ENCODE measurements around the gene OGA.

The OGA gene

DNA sequence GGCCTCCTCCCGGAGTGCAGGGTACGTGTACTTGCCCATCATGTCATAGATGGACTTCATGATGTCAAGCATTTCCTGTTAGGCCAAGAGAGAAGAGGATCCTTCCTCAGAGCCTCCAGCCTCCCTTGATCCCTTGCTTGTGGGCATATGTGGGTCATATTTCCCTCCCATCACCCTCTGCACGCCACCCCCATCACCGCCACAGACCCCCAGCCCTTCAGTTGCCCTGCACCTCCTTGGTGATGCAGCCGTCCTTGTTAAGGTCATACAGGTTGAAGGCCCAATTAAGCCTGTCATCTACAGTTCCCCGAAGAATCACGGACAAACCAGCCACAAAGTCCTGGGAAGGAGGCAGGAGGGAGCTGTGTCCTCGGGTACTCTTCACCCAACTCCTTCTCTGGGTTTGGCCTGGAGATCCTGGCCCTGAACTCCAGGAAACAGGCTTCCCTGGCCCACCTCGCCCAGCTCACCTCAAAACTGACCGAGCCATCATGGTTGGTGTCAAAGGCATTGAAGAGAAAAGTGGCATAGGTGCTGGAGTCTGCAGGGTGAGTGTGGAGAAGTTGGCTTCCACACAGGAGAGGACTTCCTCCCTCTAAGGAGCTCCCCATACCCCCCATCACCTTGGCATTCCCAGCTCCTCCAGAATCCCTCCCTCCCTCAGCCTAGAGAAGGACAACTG is 9.8 kb upstream of the OGA start:
- Mint-ChIP-seq H3K27me3 (ENCODE audit: low read depth) (no peaks in the 10 kb centered on the region), H3K9me3 (no peaks in the 10 kb centered on the region), H3K27ac (no peak overlapping the region), H3K36me3 (ENCODE audit: low read depth) (peaks cover 8% of the 10 kb centered on the region), H3K4me1 (peaks cover 32% of the 10 kb centered on the region), H3K4me3 (peak overlapping the region in 2 of 3 experiments; percentile 11 to 57)
- TF ChIP-seq, protein P1, sequence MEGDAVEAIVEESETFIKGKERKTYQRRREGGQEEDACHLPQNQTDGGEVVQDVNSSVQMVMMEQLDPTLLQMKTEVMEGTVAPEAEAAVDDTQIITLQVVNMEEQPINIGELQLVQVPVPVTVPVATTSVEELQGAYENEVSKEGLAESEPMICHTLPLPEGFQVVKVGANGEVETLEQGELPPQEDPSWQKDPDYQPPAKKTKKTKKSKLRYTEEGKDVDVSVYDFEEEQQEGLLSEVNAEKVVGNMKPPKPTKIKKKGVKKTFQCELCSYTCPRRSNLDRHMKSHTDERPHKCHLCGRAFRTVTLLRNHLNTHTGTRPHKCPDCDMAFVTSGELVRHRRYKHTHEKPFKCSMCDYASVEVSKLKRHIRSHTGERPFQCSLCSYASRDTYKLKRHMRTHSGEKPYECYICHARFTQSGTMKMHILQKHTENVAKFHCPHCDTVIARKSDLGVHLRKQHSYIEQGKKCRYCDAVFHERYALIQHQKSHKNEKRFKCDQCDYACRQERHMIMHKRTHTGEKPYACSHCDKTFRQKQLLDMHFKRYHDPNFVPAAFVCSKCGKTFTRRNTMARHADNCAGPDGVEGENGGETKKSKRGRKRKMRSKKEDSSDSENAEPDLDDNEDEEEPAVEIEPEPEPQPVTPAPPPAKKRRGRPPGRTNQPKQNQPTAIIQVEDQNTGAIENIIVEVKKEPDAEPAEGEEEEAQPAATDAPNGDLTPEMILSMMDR (IDR thresholded peaks at IDR 0.05; ENCODE audit: unreplicated experiment in 3 of 3) = no peak

DNA sequence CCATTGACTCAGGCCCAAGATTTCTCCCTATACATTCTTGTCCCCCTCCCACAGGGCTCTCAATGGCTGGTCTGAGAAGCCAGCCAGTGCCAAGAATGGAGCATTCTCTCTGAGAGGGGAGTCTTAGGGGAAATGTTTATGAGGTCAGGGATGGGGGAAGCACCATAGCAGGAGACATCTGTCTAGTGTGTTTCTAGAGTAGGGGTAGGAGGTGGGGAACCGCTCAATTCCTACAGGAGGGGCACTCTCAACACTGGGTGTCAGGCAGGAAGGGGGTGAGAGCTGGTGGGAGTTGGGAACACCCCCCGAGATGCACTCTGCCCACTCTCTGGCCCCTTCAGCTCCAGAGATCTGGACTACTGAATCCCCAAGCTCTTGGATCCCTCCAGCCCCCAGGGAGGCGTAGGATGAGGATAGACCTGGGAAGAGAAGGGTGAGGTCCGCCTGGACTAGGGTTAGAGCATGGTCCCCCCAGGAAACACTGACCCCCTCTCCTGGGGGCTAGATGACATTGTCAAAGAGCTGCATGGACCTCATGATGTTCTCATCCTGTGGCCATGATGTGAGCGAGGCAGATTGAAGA is 8.7 kb upstream of the OGA start:
- no peaks in the 10 kb centered on the region for H3K27me3 Mint-ChIP-seq (ENCODE audit: low read depth)
- peak overlapping the region in 1 of 3 experiments; percentile 13 for H3K27ac Mint-ChIP-seq
- TF ChIP-seq, protein P1 (IDR thresholded peaks at IDR 0.05; ENCODE audit: unreplicated experiment in 3 of 3) = no peak
- peaks cover 8% of the 10 kb centered on the region for H3K36me3 Mint-ChIP-seq (ENCODE audit: low read depth)
- H3K4me1 Mint-ChIP-seq = peaks cover 22% of the 10 kb centered on the region
- no peaks in the 10 kb centered on the region for H3K9me3 Mint-ChIP-seq
- H3K4me3 Mint-ChIP-seq = peak overlapping the region in 2 of 3 experiments; percentile 1 to 5

DNA sequence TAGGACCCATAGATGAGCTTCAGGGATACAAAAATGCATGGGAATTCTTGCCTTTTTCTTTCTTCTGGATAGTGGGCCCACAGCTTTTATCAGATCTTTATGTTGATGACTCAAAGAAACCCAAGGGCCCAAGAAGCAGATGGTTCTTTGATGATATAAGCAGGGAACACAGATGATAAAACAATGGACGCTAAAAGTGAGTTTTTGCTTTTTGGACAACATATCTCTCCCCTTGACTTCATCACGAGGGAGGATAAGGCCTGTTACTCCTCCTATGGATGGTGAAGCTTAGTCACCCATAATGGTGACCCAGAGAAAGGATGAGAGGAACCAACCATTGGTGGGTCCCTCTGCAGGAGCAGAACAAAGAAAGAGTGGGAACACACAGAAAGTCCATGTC is 6.5 kb upstream of the OGA start:
- H3K4me3 Mint-ChIP-seq = no peak overlapping the region
- H3K27me3 Mint-ChIP-seq (ENCODE audit: low read depth) = no peaks in the 10 kb centered on the region
- no peak overlapping the region for H3K27ac Mint-ChIP-seq
- peaks cover 8% of the 10 kb centered on the region for H3K36me3 Mint-ChIP-seq (ENCODE audit: low read depth)
- no peaks in the 10 kb centered on the region for H3K9me3 Mint-ChIP-seq
- TF ChIP-seq, protein P1 (IDR thresholded peaks at IDR 0.05; ENCODE audit: unreplicated experiment in 3 of 3) = no peak
- peaks cover 8% of the 10 kb centered on the region for H3K4me1 Mint-ChIP-seq

DNA sequence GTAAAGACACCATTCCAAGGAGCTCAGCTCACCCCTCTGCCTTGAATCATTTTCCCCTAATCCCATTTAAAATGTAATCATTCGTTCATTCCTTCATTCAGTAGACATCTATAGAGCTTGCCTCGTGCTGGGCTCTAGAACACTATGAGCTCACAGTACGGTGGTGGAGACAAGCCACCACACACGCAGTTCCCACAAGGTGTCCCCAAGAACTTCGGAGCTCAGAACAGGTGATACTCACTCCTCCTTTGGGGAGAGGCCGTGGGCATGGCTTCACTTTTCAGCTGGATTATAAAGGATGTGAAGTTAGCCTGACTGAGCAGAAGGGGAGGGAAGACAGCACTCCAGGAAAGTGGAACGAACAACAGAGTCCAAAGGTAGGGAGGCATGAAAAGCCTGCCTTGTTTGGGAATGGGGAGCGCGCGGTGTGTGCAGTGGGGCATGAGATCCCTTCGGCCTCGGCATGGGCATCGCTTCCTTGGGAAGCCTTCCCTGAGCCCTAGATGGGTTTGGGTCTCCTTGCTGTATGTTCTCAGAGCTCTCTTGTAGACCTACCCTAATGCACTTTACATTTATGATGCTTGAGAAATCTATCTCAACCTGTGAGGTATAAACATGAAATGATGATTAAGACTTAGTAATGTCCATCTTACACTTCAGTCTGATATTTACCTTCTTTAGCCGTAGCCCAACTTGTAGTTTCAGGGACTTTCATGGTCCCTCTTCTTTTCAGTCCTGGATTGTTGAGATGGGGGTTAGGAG is 809 bp upstream of the OGA start:
- peaks cover 4% of the 10 kb centered on the region for H3K36me3 Mint-ChIP-seq (ENCODE audit: low read depth)
- H3K27me3 Mint-ChIP-seq (ENCODE audit: low read depth) = no peaks in the 10 kb centered on the region
- H3K9me3 Mint-ChIP-seq = no peaks in the 10 kb centered on the region
- H3K4me3 Mint-ChIP-seq = peak overlapping the region; percentile 96 to 98 (median 97)
- peak overlapping the region; percentile 91 to 98 (median 98) for H3K27ac Mint-ChIP-seq
- H3K4me1 Mint-ChIP-seq = peaks cover 39% of the 10 kb centered on the region
- TF ChIP-seq, protein P1 (IDR thresholded peaks at IDR 0.05; ENCODE audit: unreplicated experiment in 3 of 3) = no peak

DNA sequence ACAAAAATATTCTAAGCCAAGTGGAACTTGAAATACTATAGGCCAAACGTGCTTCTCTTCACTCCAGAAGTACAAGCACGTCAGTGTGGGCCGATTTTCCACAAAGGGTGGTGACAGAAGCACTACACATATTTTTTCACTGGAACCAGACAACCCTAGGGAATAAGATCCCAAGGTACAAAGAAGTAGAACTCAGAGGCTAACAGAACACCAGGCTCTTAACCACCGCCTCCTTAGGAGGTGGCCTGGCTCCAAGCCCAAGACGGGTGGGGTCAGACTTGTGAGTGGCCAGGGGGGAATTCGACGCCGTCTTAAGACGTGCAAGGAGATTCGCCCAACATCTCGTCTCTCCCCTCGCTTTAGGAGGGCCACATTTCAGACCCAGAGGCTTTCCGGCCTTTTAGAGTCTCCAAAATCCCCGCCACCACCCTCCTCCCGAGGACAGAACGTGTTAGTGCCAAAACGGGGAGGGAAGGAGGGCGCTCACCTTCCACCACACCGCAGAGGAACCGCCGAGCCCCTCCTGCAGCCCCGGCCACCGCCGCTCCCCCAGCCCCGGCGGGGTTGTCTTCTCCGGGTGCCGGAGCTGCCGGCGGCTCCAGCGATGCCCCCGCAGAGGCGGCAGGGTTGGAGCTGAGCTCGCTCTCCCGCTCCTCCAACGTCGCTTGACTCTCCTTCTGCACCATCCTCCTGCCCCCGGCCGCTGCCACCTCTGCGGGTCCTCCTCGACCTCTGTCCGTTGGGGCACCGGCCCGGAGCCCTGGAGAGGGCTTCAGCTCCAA is 716 bp downstream of the OGA start:
- H3K27me3 Mint-ChIP-seq (ENCODE audit: low read depth) = no peaks in the 10 kb centered on the region
- peak overlapping the region; percentile 96 to 98 (median 97) for H3K4me3 Mint-ChIP-seq
- H3K9me3 Mint-ChIP-seq = no peaks in the 10 kb centered on the region
- peak overlapping the region; percentile 91 to 98 (median 98) for H3K27ac Mint-ChIP-seq
- TF ChIP-seq, protein P1 (IDR thresholded peaks at IDR 0.05; ENCODE audit: unreplicated experiment in 3 of 3) = no peak
- peaks cover 16% of the 10 kb centered on the region for H3K36me3 Mint-ChIP-seq (ENCODE audit: low read depth)
- peaks cover 54% of the 10 kb centered on the region for H3K4me1 Mint-ChIP-seq
